Non-pigmented ciliary epithelial cell (primary cell): ENCODE measurements around the gene KCNH5.

Experiments
- DNase-seq: peaks from one replicate; pipeline ENCODE4 v3.0.0-alpha.2; 2010; ENCODE audit warnings: low read depth

The KCNH5 gene

DNA sequence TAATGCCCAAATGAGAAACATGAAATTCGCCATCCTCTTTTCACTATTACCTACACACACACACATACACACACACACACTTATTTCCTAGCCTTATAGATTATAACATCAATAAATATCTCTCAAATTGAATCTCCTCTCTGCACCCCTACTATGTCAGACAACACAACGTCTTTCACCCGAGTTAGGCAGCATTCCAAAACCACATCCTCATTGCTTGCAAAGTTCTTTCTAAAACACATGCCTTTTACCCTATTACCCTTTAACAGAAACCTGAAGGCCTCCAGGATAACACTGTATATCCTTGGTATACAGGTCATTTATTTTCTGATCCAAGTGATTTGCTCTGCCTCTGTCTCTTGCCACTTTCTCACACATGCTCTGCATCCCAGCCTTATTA is 56.3 kb downstream of the KCNH5 start:
- DNase-seq = peak; percentile 1

DNA sequence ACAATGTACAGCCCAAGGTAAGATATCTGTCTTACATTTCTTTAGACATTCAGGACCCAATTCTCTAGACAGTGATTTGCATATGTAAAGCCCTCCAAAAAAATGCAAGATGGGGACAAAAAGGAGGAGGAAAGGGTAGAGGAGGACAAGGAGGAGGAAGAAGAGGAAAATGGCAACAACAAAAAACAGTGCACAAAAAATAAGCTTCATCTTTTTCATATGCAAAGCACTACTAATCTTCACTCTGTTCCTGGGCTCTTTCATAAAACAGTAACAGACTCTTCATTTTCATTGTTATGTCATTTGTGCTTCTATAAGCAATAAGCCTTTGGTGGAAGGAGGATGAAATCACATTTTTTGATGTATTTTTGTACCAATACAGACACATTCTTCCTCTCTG is 61.4 kb downstream of the KCNH5 start:
- no peak for DNase-seq

DNA sequence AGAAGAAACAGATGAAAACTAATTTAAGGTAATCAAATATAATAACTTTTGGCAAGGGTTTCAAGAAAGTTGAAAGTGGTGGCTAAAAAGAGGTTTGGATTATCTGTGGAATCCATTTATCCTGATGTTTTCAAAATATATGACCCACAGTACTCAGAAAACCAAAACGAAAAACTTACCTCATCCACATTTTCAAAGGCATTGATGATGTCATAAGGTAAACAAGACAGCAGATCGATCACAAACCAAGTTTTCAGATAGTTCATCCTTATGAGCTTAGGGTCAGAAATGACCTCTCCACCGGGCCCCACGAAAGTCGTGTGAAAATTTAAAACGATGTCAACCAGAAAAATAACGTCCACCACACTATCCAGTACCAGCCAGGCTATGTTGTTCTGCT is 64.6 kb downstream of the KCNH5 start:
- DNase-seq = no peak

DNA sequence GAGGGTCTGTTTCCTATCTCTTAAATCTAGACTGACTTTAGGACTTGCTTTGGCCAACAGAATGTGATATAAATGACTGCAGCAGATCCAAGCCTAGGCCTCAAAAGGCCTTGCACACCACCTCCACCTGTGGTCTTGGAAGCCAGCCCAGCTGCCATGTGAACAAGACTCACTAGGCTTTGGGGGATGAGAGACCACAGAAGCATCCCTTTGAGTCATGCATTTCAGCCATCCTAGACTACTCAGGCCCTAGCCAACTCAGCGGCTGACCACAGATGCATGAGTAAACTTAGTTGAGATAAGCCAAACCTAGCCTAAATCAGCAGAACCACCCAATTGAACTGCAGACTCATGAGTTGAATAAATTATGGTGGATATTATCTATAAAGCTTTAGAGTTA is 87.7 kb downstream of the KCNH5 start:
- peak; percentile 94 for DNase-seq

DNA sequence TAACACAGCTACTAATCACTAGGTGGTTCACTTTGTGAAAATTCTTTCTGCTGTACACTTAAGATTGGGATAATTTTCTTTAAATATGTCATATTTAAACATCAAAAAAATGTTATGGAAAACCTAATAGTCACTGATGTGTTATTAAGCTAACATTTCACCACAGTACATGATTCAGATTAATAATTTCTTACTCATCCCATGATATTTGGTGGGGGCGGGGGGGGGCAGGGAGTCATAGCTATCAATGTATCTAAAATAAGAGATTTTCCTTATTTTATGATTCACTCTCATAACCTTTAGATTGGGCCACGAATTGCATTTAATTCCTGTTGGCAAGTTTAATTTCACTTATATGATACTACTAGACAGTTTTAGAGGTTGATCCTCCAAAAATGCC is 88.8 kb downstream of the KCNH5 start:
- no peak for DNase-seq

DNA sequence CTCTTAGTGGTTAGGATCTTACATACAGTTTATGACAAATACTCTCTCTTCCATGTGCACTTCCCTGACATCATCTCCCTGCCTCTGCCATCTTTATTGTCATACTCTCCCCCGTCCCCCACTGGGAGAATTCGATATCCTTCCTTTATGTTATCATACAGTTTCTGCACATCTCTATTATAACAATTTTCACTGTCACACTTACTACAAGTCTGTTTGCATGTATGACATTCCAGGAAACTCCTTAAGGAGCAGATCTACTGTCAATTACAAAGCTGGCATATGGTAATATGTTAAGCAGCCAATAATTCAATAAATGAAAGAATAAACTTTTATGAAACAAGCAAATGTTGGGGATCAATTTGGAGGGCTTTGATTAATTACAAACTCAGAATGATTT is 91.1 kb downstream of the KCNH5 start:
- no peak for DNase-seq

DNA sequence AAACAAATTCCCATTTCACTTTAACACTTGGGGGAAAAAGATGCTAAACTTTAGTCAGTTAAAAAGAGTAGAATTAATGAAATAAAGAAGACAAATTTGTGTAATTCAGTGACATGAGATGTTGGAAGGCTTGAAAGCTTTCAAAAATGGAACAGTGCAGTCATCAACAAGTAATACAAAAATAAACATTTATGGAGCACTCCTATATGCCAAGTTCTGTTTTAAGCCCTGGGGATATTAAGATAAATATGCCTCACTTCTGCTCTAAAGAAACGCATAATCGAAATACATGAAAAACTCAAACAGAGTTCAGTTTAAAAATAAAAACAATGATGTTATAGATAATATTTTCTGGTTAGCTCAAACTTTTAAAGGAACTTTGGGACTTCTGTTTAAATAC is 93.0 kb downstream of the KCNH5 start:
- DNase-seq = no peak

DNA sequence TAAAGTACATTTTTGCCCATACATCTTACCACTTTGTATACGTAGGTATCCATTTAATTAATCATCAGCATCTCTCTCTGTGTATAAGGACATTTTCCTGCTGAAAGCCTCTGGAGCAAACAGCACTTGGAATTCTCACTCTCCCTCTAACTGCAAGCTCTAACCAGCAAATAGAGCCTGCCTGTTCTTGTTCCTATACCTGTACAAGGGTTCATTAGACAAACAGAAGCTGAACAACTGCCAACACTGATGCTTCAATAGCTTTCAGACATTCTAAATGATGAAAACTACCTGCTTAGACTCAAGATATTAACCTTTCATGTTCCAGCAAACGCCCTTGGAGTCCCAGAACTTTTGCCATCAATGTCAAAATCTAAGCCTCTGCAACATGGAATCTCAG is 98.0 kb downstream of the KCNH5 start:
- no peak for DNase-seq

DNA sequence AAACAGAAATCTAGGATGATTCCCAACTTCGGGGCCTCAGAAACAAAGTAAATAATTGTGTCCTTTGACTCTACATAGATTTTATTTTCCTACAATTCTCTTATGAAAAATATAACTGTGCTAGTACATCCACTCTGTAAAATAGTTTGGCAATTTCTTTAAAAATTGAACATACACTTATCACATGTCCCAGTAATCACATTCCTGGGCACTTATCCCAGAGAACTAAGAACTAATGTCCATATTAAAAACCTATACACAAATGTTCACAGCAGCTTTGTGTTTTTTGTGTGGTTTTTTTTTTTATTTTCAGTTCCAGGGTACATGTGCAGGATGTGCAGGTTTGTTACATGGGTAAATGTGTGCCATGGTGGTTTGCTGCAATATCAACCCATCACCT is 99.0 kb downstream of the KCNH5 start:
- DNase-seq = no peak

DNA sequence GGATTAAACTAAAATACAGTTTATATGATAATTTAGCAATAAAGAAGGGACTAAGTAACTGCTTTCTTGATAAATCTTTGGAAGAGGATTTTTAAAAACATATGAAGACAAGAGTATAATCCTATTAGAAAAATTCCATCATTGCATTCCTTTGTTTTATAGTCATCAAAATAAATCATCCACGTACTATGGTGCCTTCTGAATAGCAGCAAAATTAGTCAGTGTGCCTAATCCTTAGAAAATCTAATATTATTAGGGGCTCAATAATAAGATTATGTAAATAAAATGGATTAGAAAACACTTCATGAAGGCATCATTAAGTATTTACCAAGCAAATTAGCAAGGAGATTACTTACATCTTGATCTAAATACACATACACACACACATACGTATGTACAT is 102.1 kb downstream of the KCNH5 start:
- DNase-seq = no peak

DNA sequence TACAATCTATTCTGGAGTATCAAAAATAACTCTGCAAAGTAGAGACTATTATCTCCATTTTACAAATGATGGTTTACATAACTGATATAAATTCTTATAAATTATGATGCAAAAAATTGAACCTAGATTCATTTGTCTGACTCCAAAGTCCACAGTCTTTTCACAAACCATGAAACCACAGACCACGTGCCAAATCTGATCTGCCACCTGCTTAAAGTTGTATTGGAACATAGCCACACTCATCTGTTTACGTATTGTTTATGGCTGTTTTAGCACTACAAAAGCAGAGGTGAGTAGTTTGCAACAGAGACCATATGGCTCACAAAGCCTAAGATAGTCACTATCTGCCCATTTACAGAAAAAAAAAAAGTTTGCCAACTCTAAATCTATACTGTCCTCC is 105.3 kb downstream of the KCNH5 start:
- DNase-seq = no peak

DNA sequence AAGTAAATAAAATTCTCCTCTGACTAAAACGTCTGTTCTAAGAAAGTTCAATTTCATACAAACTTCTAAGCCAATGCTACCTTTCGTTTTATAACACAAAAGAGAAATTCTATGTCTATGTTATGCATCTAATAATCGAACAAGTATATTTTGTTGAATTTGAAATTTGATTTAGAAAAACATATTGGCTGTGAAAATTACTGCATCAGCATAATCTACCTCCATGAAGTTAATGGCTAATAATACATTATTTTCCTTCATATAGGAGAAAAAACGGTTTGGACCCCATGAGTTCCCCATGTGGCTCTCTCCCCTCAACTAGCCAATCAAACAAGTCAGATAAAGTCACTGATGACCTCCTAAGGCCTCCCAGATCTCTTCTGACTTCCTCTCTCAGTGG is 106.5 kb downstream of the KCNH5 start:
- no peak for DNase-seq

DNA sequence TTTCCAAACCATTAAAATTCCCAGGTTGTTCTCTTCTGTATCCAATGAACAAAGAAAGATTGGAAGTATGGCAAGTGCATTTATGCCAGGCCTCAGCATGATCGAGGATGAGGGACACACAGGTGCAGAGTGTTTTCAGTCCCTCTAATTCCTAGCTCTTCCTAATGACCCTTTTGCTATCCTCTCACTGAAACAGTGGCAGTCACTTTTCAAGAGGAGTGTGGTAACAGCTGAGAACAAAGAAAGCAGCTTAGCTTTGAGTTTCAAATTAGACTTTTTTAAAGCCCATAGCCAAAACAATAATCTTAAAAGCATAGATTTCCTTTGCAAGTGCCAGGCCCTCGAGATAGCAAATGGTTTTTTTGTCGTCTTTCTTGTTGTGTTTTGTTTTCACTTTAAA is 110.8 kb downstream of the KCNH5 start:
- no peak for DNase-seq

DNA sequence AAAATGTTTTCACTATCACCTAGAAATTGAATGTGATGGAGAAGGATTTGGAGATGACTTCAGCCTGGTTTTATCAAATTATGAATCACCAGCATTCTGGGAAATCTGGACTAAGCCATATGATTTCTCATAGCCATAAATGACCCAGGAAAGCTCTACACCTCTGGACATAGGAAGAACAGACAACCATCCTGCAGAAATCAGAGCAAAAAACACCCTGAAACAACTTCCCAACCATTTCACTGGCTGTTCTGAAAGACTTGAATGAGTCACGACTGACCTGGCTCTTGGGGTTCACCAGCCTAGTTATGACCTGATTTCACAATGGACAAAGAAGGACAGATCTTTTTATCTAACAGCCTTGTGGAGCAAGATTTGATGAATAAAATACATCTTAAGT is 123.8 kb downstream of the KCNH5 start:
- DNase-seq = no peak

DNA sequence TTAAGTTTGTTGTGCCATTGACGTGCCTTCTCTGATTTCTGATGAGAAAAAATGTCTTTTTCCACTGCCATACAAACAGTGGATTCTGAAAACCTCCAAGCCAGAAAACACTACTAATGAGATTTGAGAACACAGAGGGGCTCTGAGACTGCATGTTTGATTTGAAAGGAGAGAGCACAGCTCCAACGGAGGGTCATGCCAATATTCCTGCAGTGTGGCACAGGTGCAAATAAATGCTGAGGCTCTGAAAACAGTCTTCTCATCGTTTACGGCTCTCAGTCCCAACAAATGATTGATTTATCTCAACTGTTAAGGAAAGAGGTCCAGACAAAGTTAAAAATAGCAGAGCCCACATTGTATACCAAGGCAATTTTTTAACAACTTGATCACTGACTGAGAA is 128.7 kb downstream of the KCNH5 start:
- no peak for DNase-seq

DNA sequence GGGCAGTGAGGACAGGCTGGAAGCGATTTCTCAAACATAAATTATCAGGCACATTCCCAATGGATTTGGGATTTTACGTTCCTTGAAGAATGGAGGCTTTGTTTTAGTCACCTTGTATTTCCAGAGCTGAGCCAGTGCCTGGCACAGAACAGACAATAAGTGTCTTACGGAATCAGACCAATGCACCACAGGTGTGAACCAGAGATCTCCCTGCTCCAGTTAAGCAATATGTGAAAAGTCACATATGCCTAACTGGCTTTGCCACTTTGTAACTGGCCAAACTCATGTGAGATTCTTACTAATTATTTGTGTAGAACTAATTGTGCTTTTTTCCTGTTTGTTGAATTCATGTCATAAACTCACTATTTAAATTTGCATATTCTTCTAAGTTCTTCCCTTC is 130.4 kb downstream of the KCNH5 start:
- no peak for DNase-seq

DNA sequence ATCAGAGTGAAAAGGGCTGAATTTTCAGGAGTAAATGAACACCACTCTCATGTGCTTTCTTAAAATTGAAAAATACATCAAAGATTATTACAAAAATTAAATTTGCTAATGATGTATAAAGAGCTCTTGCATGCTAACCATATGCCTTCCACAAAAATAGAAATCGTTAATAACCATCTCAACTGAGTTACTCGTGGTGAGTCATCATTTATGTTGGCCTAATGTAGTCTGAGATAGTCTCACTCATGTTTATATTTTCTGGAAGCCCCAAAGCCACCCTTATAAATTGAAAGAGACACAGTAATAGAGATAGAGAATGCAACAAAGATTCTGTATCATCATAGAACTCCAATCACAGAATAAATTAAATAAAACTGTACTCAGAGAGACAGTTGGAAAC is 131.2 kb downstream of the KCNH5 start:
- no peak for DNase-seq

DNA sequence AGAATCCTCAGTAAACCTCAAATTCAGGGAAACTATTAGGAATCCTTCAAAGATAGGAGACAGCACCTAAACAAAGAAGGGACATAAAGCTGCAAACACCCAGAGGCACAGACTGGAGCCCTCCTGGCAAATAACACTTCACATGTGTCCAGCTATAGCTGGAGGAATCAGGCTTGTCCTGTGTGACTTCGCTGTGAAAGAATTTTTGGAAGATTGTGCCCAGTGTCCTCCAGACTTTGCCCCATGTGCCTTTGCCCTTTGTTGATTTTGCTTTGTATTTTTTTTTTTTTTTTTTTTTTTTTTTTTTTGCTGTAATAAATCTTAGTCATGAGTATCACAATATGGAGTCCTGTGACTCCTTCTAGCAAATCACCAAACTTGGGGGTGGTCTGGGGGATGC is 136.8 kb downstream of the KCNH5 start:
- DNase-seq = no peak

DNA sequence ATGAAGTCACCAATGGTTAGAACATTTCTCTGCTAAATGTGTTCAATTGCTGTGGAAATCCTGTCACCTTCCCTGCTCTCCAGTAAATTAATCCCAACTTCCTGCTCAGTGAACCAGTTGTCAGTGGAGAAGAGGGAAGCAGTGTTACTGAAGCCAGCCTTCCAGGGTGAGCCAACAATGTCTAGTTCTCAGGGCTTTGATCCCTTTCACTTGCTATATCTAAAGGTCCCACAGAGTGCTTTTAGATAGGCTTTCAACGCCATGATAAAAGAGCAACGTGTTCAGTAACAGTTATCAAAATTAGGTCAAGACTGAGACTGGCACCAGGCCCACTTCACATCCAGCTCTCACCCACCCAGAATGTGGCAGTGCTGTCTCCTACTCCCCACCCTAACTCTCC is 139.7 kb downstream of the KCNH5 start:
- no peak for DNase-seq

DNA sequence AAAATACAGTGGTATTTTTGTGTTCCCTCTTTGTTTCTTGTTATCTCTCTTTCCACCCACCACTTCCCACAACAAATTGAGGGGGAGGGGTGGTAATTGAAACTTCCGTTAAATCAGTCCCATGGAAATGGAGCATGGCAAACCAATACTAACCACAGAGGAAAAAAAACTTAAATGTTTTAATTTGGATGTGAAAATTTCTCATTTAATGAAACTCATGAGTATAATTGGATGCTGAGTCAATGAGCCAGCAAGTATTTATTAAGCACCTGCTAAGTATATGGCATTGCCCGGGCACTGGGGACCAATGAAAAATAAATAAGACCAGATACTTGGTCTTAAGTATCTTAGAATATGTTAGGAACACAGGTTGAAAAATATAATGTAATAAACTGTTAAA is 147.5 kb downstream of the KCNH5 start:
- no peak for DNase-seq

DNA sequence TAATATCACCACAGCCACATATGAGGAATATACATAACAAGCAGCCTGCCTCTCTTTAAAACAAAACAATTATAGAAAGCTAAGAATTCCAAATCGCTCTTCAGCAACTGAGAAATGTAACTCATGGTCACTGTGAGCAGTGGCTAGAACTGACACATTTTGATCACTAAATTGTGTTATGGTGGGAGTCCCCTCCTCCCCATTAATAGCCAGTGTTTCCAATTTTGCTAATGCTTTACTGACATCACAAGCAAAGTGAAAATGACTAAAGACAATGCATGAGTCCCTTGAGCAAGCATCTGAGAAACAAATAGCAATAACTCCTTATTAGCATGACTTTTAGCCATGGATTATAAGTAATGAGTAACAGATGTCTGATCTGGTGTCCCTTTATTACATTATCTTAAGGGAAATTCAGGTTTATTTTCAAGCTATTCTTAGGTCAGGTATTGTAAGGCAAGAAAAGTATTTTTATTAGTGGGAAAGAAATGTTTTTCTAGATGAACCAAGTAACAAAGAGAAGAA is 148.3 kb downstream of the KCNH5 start:
- DNase-seq = no peak

DNA sequence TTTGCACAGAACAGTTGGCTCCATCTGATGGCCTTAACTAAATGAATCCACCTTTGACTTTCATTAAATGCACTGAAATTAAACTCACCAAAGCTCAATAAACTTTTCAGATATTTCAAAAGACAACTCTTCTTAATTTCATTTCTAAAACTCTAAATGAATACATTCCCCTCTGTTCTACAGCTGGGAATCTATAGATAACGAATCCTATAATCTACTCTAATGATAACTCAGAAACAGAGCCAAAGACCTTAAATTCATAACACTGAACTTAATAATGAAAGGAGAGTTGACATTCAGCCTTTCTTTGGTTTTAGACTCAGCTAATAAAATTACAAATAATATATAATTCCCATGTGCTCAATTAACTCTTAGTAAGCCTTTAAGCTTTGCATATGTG is 150.5 kb downstream of the KCNH5 start:
- DNase-seq = no peak

DNA sequence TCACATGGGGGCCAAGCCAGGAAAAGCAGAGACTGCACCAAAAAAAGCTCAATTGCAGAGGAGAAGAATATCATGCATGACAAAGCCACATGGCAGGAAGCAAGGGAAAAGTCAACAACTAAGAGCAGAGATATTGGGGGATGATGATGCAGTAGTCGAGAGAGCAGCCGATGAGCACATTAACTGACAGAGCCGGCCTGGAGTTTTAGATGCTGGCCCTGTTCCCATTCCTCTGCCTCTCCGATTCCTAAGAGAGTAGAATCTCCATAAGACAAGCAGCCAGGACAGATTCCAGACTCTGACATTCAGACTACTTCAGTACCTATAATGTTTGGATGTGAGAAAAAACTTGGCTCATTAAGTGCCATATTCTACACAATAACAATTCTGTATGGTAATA is 155.9 kb downstream of the KCNH5 start:
- DNase-seq = no peak

DNA sequence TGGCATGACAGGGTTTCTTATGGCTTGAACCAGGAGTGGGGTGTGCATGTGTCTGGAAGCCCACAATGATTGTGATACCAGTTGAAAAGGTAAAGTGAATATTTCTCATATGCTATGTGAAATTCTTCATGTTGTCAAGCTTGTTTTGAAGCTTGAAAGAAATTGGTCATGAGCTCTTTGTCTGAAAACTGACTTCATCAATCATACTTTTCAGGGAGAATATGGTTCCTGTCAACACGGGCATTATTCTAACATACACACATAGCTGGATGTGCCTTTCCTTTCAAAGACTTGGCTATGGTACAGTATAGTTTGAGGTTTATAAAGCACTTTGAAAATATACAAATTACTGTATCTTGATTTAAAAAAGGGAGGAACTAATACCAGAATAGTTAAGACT is 158.8 kb downstream of the KCNH5 start:
- DNase-seq = no peak

DNA sequence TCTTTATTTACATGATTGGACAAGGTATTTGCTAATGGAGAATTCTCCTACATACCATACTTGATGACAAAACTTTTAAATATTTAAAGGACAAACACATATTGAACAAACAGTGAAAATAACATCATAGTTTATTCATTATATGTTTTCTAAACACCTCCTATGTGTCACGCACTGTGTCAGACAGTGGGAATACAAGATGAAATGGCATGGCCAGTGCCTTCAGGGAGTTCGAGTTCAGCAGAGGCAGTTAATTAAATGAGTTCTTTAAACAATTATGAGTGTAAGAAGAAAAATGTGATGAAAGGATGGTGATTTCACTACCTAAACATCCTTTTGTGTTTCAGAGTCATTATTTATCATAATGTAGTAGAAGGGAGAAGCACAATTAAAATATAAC is 159.8 kb downstream of the KCNH5 start:
- no peak for DNase-seq
